Skeletal muscle cell (primary cell): ENCODE measurements around the gene EEF1A1.
"Not testable (repeated sequence)": the region's sequence is repeated elsewhere in the genome, so short reads cannot be mapped to it uniquely, and the experiment has no call there.

Source experiments
- DNase-seq: peaks from one replicate; pipeline ENCODE4 v3.0.0-alpha.2; 2010; ENCODE audit warnings: low read depth
- H3K4me3 ChIP-seq: 2 replicates; pipeline ENCODE4 v1.5.1; 2011; ENCODE audit warnings: low read depth, mild to moderate bottlenecking, control low read depth, low read length, moderate library complexity

The EEF1A1 gene

GRCh38 chr6:73511796-73512195 lies 9.0 kb downstream of the EEF1A1 start:
- no peak for DNase-seq
- H3K4me3 ChIP-seq = no peak overlapping the region

DNA sequence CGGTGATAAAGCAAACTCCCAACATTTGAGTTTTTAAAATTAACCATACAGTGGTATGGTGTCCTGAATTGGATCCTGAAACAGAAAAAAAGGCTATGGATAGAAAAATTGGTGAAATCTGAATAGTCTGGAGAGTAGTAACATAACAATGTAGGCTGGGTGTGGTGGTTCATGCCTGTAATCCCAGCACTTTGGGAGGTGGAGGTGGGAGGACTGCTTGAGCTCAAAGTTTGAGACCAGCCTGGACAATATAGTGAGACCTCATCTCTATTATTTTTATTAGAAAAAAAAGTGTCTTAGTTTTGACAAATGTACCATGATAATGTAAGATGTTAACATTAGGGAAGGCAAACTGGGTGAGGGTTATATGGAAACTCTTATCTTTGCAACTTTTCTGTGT lies 11.0 kb downstream of the EEF1A1 start:
- no peak for DNase-seq
- no peak overlapping the region for H3K4me3 ChIP-seq

DNA sequence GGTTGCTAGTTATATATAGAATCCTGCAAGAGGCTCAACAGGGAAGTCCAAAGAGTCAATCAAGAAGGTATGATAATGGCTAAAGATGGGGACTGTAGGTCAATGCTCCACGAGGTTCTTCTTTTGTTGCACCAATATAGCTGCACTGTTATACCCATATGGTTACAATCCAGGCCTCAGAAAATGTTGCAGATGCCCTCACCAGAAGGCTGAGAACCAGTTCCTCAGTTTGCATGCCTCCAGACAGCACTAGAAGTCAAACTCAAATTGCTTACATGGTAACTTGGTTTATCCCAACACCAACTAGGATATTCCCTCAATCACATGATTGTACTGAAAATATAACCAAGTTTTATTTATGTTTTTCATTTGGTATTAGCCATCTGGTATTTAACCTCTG lies 12.1 kb downstream of the EEF1A1 start:
- no peak overlapping the region for H3K4me3 ChIP-seq
- DNase-seq = no peak

GRCh38 chr6:73506246-73506645 lies 14.6 kb downstream of the EEF1A1 start:
- no peak for DNase-seq

DNA sequence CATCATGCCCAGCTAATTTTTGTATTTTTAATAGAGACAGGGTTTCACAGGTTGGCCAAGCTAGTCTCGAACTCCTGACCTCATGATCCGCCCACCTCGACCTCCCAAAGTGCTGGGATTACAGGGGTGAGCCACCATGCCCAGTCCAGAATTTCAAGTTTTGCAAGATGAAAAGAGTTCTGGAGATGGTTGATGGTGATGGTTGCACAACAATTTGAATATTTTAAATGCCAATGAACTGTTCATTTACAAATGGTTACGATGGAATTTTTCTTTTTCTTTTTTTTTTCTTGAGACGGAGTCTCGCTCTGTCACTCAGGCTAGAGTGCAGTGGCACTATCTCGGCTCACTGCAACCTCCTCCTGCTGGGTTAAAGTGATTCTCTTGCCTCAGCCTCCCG lies 15.1 kb downstream of the EEF1A1 start:
- DNase-seq, H3K4me3 ChIP-seq: not testable (repeated sequence)

More at GRCh38 chr6:73506246-73506645, 14.6 kb downstream of the EEF1A1 start:
- no peak overlapping the region for H3K4me3 ChIP-seq

DNA sequence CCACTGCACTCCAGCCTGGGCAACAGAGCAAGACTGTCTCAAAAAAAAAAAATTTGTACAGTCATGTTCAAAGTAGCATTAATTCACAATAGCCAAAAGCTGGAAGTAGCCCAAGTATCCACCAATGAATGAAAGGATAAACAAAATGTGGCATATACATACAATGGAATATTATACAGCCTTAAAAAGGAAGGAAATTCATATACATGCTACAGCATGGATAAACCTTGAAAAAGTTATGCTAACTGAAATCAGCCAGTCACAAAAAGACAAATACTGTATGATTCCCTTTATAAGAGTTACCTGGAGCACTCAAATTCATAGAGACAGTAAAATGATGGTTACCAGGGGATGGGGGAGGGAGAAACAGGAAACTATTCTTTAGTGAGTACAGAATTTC lies 15.7 kb downstream of the EEF1A1 start:
- H3K4me3 ChIP-seq = no peak overlapping the region
- DNase-seq = no peak

DNA sequence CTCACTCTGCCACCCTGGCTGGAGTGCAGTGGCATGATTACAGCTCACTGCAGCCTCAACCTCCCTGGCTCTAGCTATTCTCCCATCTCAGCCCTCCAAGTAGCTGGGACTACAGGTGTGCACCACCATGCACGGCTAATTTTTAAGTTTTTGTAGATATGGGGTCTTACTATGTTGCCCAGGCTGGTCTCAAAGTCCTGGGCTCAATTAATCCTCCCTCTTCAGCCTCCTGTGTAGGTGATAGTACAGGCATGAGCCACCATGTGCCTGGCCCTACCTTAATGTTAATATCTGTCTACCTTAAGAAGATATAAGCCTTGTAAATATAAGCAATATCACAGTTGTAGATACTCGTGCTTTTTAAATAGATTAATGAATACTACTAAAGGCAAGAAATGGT lies 16.7 kb downstream of the EEF1A1 start:
- DNase-seq = no peak
- no peak overlapping the region for H3K4me3 ChIP-seq

DNA sequence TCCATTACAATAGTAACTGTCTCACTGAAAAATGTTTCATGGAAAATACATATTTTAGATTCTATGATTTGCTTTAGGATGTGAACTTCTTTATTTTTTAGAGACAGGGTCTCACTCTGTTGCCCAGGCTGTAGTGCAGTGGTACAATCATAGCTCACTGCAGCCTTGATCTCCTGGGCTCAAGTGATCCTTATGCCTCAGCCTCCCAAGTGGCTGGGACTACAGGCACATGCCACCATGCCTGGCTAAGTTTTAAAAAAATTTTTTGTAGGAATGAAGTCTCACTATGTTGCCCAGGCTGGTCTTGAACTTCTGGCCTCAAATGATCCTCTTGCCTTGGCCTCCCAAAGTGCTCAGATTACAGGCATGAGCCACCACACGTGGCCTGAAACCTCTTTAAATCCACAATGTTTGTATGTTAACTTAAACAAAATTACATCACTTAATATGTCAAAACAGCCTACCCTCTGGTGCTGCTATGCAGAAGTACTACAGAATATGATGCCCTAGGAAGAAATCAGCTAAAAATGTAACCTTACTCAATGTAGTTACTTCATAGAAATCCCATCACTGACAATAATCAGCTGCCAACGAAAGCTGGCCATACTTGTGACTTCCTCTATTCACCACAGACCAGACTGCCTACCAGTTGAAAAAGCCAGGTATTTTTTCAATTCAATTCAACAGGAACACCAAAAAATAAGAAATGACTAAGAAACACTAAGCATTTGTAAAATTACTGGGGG lies 17.6 kb downstream of the EEF1A1 start:
- no peak overlapping the region for H3K4me3 ChIP-seq
- DNase-seq = no peak

DNA sequence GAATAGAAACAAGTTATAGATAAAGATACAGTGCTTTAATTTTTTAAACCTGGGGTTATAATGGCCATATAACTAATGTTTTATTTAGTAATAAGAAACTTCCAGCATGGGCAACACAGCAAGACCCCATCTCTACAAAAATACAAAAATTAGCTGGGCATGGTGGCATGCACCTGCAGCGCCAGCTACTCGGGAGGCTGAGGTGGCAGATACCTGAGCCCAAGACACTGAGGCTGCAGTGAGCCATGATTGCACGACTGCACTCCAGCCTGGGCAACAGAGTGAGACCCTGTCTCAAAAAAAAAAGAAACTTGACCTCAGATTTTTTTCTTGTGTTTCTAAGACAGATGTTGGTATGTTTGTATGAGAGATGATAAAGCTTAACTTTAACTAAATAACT lies 22.9 kb downstream of the EEF1A1 start:
- no peak overlapping the region for H3K4me3 ChIP-seq
- no peak for DNase-seq

- no peak overlapping the region for H3K4me3 ChIP-seq
- no peak for DNase-seq
These were observed 29.5 kb downstream of the EEF1A1 start for GRCh38 chr6:73491377-73491776.

- DNase-seq = no peak
- no peak overlapping the region for H3K4me3 ChIP-seq
These were observed 33.4 kb downstream of the EEF1A1 start for GRCh38 chr6:73487473-73487872.

DNA sequence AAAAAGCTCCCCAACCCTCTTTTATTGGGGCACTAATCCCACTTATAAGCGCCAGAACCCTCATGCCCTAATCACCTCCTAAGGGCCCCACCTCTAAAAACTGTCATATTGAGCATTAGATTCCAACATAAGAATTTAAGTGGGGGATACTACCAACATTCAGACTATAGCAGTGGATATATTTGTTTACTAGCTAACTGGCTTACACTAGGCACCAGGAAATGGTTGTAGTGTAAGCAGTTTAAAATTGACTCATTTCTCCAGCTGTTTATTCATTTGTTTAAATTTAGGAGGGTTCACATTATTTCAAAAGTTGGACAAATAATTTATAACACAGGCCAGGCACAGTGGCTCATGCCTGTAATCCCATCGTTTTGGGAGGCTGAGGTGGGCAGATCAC lies 36.4 kb downstream of the EEF1A1 start:
- DNase-seq = no peak
- no peak overlapping the region for H3K4me3 ChIP-seq

- no peak for DNase-seq
- no peak overlapping the region for H3K4me3 ChIP-seq
These were observed 38.9 kb downstream of the EEF1A1 start for GRCh38 chr6:73481969-73482368.

GRCh38 chr6:73477407-73477806 lies 43.4 kb downstream of the EEF1A1 start:
- DNase-seq = no peak
- no peak overlapping the region for H3K4me3 ChIP-seq

- DNase-seq = no peak
- no peak overlapping the region for H3K4me3 ChIP-seq
These were observed 44.1 kb downstream of the EEF1A1 start for GRCh38 chr6:73476723-73477122.

GRCh38 chr6:73471686-73472290 lies 49.0 kb downstream of the EEF1A1 start:
- DNase-seq = no peak
- no peak overlapping the region for H3K4me3 ChIP-seq
